Measurements from ENCODE around the gene GTF2H2C_2.
"Not testable (repeated sequence)": the region's sequence is repeated elsewhere in the genome, so short reads cannot be mapped to it uniquely, and the experiment has no call there.

Gene GTF2H2C_2

GRCh38 chr5:70415117-70415516 lies at the start of gene GTF2H2C_2:
TSS of gene GTF2H2C_2 (plus strand) at chr5:70415368.
- DNase-seq (ENCODE audit: low read depth) = not testable (repeated sequence)

- not testable (repeated sequence) for DNase-seq (ENCODE audit: low read depth)
Observed at GRCh38 chr5:70400984-70401686, 14.0 kb upstream of the GTF2H2C_2 start.

GRCh38 chr5:70421322-70421721 lies 6.2 kb downstream of the GTF2H2C_2 start:
- DNase-seq (ENCODE audit: low read depth) = not testable (repeated sequence)

GRCh38 chr5:70423215-70423614 lies 8.0 kb downstream of the GTF2H2C_2 start:
- DNase-seq (ENCODE audit: low read depth) = not testable (repeated sequence)

GRCh38 chr5:70438518-70438917 lies 23.4 kb downstream of the GTF2H2C_2 start:
- not testable (repeated sequence) for DNase-seq (ENCODE audit: low read depth)

- not testable (repeated sequence) for DNase-seq (ENCODE audit: low read depth)
Observed at GRCh38 chr5:70449565-70449964, 34.4 kb downstream of the GTF2H2C_2 start.

- not testable (repeated sequence) for DNase-seq (ENCODE audit: low read depth)
Observed at GRCh38 chr5:70451249-70451984, 36.2 kb downstream of the GTF2H2C_2 start.

- not testable (repeated sequence) for DNase-seq (ENCODE audit: low read depth)
Observed at GRCh38 chr5:70457093-70457492, 41.9 kb downstream of the GTF2H2C_2 start.

GRCh38 chr5:70459188-70459587 lies 44.0 kb downstream of the GTF2H2C_2 start:
- not testable (repeated sequence) for DNase-seq (ENCODE audit: low read depth)

GRCh38 chr5:70461984-70462383 lies 46.8 kb downstream of the GTF2H2C_2 start:
- not testable (repeated sequence) for DNase-seq (ENCODE audit: low read depth)

GRCh38 chr5:70464019-70464637 lies 49.0 kb downstream of the GTF2H2C_2 start:
- DNase-seq (ENCODE audit: low read depth) = not testable (repeated sequence)

GRCh38 chr5:70469926-70470509 lies 54.9 kb downstream of the GTF2H2C_2 start:
- not testable (repeated sequence) for DNase-seq (ENCODE audit: low read depth)

All from GM04503 (cell line).